Keratinocyte (primary cell): ENCODE results near the gene ESRRG. TPM values are rescaled to one million over a fixed set of nuclear protein-coding genes. Genes with fewer than 3 reads are reported as not detected.

Source experiments
- DNase-seq: peaks from one replicate; pipeline ENCODE4 v3.0.0-alpha.2; 2011; ENCODE audit warnings: low read depth, missing footprints, low spot score
- FAIRE-seq: peaks from 2 replicates; lab custom pipeline; 2011; peaks lifted over from hg19 to GRCh38; lab: Jason Lieb, UNC
- H2AFZ ChIP-seq: 2 replicates; pipeline ENCODE4 v1.6.0; 2012; ENCODE audit warnings: low read length, control low read depth, inconsistent platforms; ENCODE audit not compliant: control insufficient read depth
- H3K27ac ChIP-seq: 2 replicates; pipeline ENCODE4 v1.5.1; 2011; ENCODE audit warnings: low read length; ENCODE audit not compliant: control insufficient read depth, insufficient read depth
- H3K27me3 ChIP-seq: 3 replicates; pipeline ENCODE4 v1.6.0; 2011; ENCODE audit warnings: low read length; ENCODE audit not compliant: control insufficient read depth, insufficient read depth; ENCODE audit errors: extremely low read depth
- H3K36me3 ChIP-seq, 2 experiments: 2 replicates in 1 of 2; 3 replicates in 1 of 2; pipeline ENCODE4 v1.5.1; 2011; ENCODE audit warnings: low read length in 2 of 2, mild to moderate bottlenecking in 1 of 2; ENCODE audit not compliant: control insufficient read depth in 2 of 2, insufficient read depth in 2 of 2; ENCODE audit errors: extremely low read depth in 1 of 2
- H3K4me1 ChIP-seq: 3 replicates; pipeline ENCODE4 v1.5.1; 2011; ENCODE audit warnings: low read length; ENCODE audit not compliant: control insufficient read depth, insufficient read depth; ENCODE audit errors: extremely low read depth
- H3K4me2 ChIP-seq: 3 replicates; pipeline ENCODE4 v1.6.0; 2011; ENCODE audit warnings: low read depth, low read length; ENCODE audit not compliant: control insufficient read depth, insufficient read depth; ENCODE audit errors: extremely low read depth
- H3K4me3 ChIP-seq, 3 experiments: fragments of 200-600 bp in 1 of 3; sonication (generic) in 1 of 3; 2 replicates in 2 of 3; 3 replicates in 1 of 3; pipeline ENCODE4 v1.5.1; 2011 to 2016; ENCODE audit warnings: low read length in 3 of 3, mild to moderate bottlenecking in 3 of 3, control low read depth in 2 of 3, inconsistent platforms in 1 of 3, low read depth in 1 of 3, mixed read lengths in 1 of 3, mixed run types in 1 of 3, moderate library complexity in 1 of 3; ENCODE audit not compliant: control insufficient read depth in 2 of 3, insufficient read depth in 2 of 3; ENCODE audit errors: extremely low read depth in 1 of 3
- H3K79me2 ChIP-seq: 2 replicates; pipeline ENCODE4 v1.6.0; 2012; ENCODE audit warnings: low read length; ENCODE audit not compliant: control insufficient read depth, insufficient read depth
- H3K9ac ChIP-seq: 3 replicates; pipeline ENCODE4 v1.6.0; 2011; ENCODE audit warnings: low read length; ENCODE audit not compliant: control insufficient read depth, insufficient read depth; ENCODE audit errors: extremely low read depth
- H3K9me1 ChIP-seq: 3 replicates; pipeline ENCODE4 v1.6.0; 2011; ENCODE audit warnings: low read length; ENCODE audit not compliant: control insufficient read depth, insufficient read depth; ENCODE audit errors: extremely low read depth
- H3K9me3 ChIP-seq: 2 replicates; pipeline ENCODE4 v1.5.1; 2012; ENCODE audit warnings: low read depth, low read length; ENCODE audit not compliant: control insufficient read depth
- H4K20me1 ChIP-seq: 3 replicates; pipeline ENCODE4 v1.6.0; 2011; ENCODE audit warnings: low read length; ENCODE audit not compliant: control insufficient read depth, insufficient read depth; ENCODE audit errors: extremely low read depth
- EZH2 ChIP-seq: IDR thresholded peaks from one replicate; pipeline ENCODE4 v1.6.1; 2012; ENCODE audit warnings: inconsistent platforms, mild to moderate bottlenecking, low read length, moderate library complexity
- dilution Hi-C: fragments of 300-500 bp; cut with MboI; formaldehyde crosslinking; loops from one replicate; pipeline ENCODE4 v1.7.0; 2020; ENCODE audit warnings: low sequenced_read_pairs; ENCODE audit not compliant: extremely low pct_ligation_motif_present
- polyA plus RNA-seq, 5 experiments: library from polyadenylated mRNA; depleted of rRNA in 3 of 5; stranded (reverse) in 3 of 5; stranded (forward) in 1 of 5; unstranded in 1 of 5; fragments of >200 nt; gene quantifications; 1 replicate in 1 of 5; 2 replicates in 3 of 5; 3 replicates in 1 of 5; pipeline versions ENCODE4 v1.2.1 to v1.2.3, GENCODE V29; 2011 to 2012; ENCODE audit warnings: missing spikeins in 2 of 5, low read depth in 1 of 5, low replicate concordance in 1 of 5
- TF ChIP-seq, protein P1 (sequence below), 3 experiments: IDR thresholded peaks in 1 of 3; conservative IDR thresholded peaks in 1 of 3; optimal IDR thresholded peaks in 1 of 3; 2 replicates in 2 of 3; 3 replicates in 1 of 3; pipeline versions ENCODE3 to v1.5.1; 2011; ENCODE audit warnings: low read length in 3 of 3, mild to moderate bottlenecking in 3 of 3, moderate library complexity in 2 of 3, control low read depth in 1 of 3, inconsistent platforms in 1 of 3; ENCODE audit not compliant: insufficient read depth in 2 of 3; ENCODE audit errors: extremely low read depth in 1 of 3

Gene ESRRG
- polyA plus RNA-seq, 1 donor (not counting 4 experiments of a cell fraction or from before 2014, with no cell fraction given) = 0.08 TPM

DNA sequence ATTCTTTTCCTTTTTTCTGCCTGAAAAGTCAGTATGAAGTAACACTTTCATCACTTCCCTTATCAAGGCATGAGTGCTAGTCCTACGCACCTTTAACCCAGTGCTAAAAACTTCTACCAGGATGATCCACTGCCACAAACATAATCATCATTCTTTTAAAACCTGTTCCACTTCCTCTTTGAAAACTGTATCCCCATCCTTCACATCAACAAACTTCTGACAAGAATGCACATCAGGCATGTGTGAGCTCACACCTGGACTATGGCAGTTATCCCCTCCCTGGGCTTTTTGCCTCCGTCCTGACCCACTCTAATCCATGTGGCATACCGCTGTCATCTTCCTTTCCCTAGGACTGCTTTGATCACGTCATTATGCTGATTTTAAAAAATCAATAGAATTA, 70.2 kb downstream of the ESRRG start:
- Histone ChIP-seq H3K9ac (no peak overlapping the region), H3K27me3 (no peaks in the 10 kb centered on the region), H2AFZ (no peak overlapping the region), H3K9me1 (no peaks in the 10 kb centered on the region), H3K9me3 (no peaks in the 10 kb centered on the region), H3K4me1 (no peaks in the 10 kb centered on the region), H3K4me2 (no peak overlapping the region), H3K36me3 (no peaks in the 10 kb centered on the region), H3K27ac (no peak overlapping the region), H4K20me1 (no peaks in the 10 kb centered on the region), H3K4me3 (no peak overlapping the region), H3K79me2 (no peaks in the 10 kb centered on the region)
- DNase-seq (no peak), FAIRE-seq (no peak)
- dilution Hi-C loops = no loop called here
- TF ChIP-seq, protein P1, sequence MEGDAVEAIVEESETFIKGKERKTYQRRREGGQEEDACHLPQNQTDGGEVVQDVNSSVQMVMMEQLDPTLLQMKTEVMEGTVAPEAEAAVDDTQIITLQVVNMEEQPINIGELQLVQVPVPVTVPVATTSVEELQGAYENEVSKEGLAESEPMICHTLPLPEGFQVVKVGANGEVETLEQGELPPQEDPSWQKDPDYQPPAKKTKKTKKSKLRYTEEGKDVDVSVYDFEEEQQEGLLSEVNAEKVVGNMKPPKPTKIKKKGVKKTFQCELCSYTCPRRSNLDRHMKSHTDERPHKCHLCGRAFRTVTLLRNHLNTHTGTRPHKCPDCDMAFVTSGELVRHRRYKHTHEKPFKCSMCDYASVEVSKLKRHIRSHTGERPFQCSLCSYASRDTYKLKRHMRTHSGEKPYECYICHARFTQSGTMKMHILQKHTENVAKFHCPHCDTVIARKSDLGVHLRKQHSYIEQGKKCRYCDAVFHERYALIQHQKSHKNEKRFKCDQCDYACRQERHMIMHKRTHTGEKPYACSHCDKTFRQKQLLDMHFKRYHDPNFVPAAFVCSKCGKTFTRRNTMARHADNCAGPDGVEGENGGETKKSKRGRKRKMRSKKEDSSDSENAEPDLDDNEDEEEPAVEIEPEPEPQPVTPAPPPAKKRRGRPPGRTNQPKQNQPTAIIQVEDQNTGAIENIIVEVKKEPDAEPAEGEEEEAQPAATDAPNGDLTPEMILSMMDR (optimal IDR thresholded peaks at IDR 0.05 in 1 of 3, IDR thresholded peaks at IDR 0.05 in 1 of 3, conservative IDR thresholded peaks at IDR 0.05 in 1 of 3; ENCODE audit: extremely low read depth in 1 of 3, insufficient read depth in 2 of 3, low read length in 3 of 3) = no peak
- no peak for TF ChIP-seq EZH2

DNA sequence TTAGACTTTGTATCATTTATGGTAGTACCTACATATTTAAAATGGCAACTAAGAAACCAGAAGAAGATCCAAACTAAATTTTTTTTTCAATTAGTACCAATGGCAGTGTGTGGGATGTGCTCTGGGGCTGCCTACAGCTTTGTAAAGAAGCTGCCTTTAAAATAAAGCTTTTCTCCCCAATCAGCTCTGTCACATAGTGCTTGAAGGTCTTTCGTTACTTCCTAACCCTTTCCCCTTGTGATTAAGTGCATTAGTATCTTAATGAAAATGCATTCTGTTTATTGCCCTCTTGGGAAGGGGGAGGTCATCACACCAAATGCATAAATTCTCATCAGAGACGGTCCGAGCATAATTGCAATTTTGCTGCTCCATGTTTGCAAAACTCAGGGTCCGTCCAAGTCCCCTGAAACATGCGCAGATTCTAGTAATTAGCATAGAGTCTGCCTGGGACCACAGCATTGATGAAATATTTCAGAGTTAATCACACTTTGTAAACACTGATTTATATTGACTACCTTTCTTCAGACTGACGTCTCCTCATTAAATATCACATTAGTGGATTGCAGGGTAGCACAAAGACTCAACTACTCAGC, 71.3 kb downstream of the ESRRG start:
- Histone ChIP-seq H3K79me2 (no peaks in the 10 kb centered on the region), H3K9me3 (no peaks in the 10 kb centered on the region), H3K9ac (no peak overlapping the region), H3K27ac (no peak overlapping the region), H3K27me3 (no peaks in the 10 kb centered on the region), H3K9me1 (no peaks in the 10 kb centered on the region), H4K20me1 (no peaks in the 10 kb centered on the region), H2AFZ (no peak overlapping the region), H3K4me3 (no peak overlapping the region), H3K4me2 (no peak overlapping the region), H3K4me1 (no peaks in the 10 kb centered on the region), H3K36me3 (no peaks in the 10 kb centered on the region)
- dilution Hi-C loops = no loop called here
- DNase-seq (no peak), FAIRE-seq (no peak)
- no peak for TF ChIP-seq EZH2
- TF ChIP-seq, protein P1 (optimal IDR thresholded peaks at IDR 0.05 in 1 of 3, IDR thresholded peaks at IDR 0.05 in 1 of 3, conservative IDR thresholded peaks at IDR 0.05 in 1 of 3; ENCODE audit: extremely low read depth in 1 of 3, insufficient read depth in 2 of 3, low read length in 3 of 3) = no peak
